Stimulated activated CD8-positive, alpha-beta memory T cell treated with anti-CD3 and anti-CD28 coated beads, Interleukin-4, amount 100 ng/mL, for 48 hours (primary cell): ENCODE results near the gene AKIP1.
"Not testable (repeated sequence)": the region's sequence is repeated elsewhere in the genome, so short reads cannot be mapped to it uniquely, and the experiment has no call there.

Experiments
- DNase-seq: peaks from one replicate; pipeline ENCODE4 v3.0.0-alpha.2; 2020

AKIP1 gene

GRCh38 chr11:8917157-8917825 is 6.3 kb downstream of the AKIP1 start:
- no peak for DNase-seq

DNA sequence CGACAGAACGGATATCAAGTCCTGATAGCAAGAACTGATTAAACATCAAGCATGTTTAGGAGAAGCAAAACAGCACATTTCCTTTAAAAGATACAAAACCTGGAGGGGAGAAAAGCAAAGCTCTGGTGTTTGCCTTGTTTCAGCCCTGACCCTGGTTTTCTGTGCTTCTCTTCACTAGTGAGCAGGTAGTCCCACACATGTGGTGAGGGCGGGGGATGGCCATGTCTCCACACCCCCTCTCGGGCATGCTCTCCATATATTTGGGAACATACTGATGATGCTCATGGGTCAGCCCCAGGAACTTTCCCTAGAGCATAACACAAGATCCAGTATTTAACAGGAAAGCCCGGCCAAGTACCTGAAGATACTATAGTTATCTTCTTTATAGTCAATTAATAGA is 11.7 kb downstream of the AKIP1 start:
- no peak for DNase-seq

GRCh38 chr11:8925711-8926110 is 14.7 kb downstream of the AKIP1 start:
- no peak for DNase-seq

- DNase-seq, result no peak
Measured at GRCh38 chr11:8926236-8926635, 15.2 kb downstream of the AKIP1 start.

DNA sequence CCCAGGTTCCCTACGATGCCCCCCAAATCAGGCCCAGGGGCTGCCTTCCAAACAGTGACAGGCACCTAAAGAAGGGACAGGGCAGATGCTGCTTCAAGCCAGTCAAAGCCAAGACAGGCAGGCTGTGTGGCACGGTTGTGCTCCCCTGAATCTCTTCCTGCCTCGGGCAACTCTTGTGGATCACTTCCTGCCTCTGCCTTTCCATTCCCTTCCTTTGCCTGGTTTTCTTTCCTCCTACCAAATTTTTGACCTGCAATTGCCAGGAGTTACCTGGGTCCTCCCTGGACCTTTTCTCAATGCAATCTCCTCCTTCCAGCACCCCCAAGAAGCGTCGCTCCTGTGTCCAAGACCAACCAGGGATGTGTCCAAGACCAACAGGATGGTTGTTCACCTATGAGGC is 16.2 kb downstream of the AKIP1 start:
- DNase-seq, result no peak

GRCh38 chr11:8928205-8928604 is 17.2 kb downstream of the AKIP1 start:
- no peak for DNase-seq

DNA sequence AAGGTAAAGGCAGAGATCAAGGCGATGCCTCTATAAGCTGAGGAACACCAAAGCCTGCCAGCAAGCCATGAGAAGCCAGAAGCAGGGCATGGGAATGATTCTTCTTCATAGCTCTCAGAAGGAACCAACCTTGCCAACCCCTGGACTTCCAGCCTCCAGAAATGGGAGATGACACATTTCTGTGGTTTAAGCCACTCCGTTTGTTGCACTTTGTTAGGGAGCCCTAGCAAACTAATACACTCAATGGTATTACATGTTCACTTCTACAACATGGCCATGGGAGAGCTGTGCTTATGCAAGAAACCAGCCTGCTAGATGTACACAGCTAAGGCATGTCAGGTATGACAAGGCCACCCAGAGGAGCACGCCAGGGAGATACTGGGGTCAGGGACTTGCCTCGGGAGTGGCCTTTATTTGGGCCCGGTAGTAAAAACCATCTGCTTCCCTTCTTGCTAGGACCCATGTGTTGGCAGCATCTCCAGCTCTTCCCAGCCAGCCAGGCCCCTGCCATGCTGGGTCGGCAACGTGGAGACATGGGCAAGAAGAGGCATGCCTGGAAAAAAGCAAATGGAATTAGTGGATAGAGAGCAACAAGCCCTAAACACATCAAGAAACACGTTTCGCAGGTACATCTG is 18.1 kb downstream of the AKIP1 start:
- DNase-seq, result no peak

DNA sequence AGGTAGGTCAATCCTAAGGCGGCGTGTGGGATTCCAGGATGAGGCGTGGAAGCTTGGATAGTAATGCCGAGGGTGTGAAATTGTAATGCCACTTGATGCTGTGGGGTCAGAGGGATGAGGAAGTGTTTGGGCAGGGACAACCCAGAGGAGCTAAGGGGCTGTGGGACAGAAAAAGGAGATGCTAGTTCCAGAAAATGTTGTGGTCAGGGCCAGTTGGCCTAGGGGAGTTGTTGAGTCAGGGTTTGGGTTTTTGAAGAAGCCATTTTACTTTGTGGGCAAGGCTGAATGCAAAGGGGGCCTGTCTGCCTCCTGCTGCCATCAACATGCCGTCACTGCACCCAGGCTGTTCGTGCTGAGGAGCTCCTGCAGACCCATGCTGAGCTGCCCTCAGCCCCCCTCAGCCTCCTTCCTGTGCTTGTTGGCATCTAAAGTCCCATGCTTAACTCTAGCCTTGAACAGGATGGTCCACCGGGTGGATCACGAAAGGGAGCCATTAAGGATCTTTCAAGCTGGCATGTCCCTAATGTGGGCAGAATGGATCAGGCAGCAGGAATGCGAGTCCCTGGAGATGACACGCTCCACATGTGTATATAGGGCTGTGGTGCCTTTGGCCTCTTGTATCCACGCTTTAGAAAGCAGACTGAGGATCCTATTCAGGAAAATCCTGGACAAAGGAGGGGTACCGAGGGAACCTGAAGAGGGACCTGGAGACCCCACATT is 19.6 kb downstream of the AKIP1 start:
- no peak for DNase-seq

DNA sequence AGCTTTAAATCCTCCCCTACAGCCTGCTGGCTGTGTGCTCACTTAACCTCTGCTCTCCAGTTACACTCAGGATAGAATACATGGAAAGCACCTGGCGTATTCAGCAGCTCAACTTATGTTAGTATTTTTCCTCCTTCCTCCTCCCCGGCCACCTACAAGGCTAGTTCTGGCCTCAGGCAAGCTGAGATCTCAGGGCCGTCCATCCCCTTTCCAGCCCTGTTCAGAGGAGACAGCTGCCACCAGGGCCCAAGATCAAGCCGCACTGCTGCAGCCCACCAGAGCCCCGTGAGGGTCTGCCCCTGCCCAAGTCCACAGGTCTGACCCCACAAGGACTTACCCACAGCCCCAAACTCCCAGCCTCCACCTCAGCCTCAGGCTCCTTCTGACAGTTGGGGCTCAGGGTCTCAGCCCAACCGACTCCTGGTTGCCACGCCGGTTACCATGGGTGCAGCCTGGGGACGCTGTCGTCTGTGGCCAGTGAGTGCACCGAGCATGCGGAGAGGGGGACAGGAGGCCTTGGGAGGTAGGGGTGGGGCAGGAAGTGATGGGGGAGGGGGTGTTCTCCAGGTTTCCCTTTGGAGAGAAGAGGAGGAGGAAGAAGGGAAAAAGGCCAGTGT is 21.7 kb downstream of the AKIP1 start, which contains the start of gene C11orf16:
Gene C11orf16 (minus strand): TSS at position 384 of the 617 bp plus-strand sequence. CDS start 639 bp downstream, outside the sequence.
- no peak for DNase-seq

GRCh38 chr11:8933931-8934330 is 22.9 kb downstream of the AKIP1 start:
- DNase-seq, result no peak

GRCh38 chr11:8934742-8935488 is 23.9 kb downstream of the AKIP1 start:
- no peak for DNase-seq

DNA sequence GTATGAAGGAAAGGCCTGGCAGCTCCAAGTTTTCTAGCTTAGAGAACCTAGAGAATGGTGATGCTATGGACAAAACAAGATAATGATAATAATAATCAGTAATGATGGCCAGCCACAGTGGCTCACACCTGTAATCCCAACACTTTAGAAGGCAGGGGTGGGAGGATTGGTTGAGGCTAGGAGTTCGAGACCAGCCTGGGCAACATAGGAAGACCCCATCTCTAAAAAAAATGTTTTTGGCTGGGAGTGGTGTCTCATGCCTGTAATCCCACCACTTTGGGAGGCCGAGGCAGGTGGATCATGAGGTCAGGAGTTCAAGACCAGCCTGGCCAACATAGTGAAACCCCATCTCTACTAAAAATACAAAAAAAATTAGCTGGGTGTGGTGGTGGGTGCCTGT is 24.8 kb downstream of the AKIP1 start:
- not testable (repeated sequence) for DNase-seq

DNA sequence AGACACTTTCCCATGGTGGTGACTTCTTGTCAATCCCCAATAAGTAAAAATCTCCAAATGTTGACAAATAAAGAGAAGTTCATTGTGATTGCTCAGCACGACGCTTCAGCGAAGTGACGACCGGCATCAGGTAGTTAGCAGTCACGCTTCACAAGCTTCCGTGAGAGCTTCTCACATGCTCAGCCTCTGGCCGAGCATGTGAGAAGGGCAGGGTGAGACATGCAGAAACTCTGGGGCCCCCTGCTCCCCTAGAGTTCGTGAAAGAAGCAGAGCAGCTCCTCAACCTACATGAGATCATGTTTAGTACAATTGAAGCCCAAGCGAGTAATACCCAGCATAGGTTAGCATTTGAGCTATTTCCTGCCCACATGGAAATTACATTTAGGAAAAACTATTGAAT is 26.2 kb downstream of the AKIP1 start:
- DNase-seq, result no peak

DNA sequence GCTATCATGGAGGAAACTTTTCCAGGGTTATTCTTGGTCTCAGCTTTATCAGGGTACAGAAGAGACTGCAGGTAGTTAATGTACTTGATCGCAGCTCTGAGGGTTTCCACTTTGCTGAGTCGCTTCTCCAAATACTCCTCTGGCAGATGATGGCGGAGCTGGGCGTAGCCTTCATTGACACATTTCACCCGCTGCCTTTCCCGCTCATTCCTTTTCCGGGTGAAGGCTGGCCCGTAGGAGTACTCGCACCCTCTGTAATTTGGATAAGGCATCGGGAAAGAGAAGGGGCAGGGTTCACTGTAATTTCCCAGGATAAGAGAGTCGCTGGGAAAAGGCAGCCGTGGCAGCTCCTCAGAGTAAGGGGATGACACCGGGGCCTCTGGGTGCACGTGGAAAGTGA is 26.7 kb downstream of the AKIP1 start:
- DNase-seq, result no peak

DNA sequence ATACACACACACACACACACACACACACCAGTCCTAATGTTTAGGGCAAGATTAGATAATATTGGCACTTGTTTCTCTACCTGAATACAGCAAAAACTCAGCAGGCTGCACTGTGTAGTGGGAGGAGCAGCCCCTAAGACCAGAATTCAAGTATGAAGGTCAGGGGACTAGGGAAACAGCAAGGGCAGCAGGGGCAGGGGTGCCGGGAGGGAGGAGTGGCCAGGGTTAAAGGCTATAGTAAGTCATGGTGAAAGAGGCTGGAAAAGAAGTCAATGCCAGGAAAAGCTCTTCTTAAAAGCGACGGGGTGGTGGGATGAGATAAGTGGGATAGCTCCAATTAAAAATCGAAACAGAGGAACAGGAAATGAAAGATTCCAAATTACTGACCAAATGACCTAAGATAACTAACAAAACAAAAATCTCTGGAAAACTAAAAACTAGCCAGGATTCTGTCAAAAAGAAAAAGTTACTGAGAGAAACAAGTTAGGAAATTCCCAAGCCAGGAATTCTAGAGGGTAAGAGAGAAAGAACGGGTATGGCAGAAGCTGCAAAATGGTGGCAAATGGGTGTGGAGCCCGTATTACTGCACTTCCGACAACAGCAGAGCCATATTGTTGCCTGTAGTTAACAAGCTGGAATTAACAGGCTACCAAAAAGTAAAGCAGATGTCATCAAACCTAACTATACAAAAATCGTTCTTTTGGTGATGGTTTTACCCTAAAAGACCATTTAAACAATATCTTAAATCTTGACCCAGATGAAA is 30.5 kb downstream of the AKIP1 start:
- DNase-seq, result no peak

- DNase-seq, result no peak
Measured at GRCh38 chr11:8942518-8943066, 31.6 kb downstream of the AKIP1 start, which contains the start of gene ASCL3. Gene ASCL3, minus strand, starts transcription at chr11:8943016. Its CDS starts 4,855 bp downstream, at chr11:8938161.

DNA sequence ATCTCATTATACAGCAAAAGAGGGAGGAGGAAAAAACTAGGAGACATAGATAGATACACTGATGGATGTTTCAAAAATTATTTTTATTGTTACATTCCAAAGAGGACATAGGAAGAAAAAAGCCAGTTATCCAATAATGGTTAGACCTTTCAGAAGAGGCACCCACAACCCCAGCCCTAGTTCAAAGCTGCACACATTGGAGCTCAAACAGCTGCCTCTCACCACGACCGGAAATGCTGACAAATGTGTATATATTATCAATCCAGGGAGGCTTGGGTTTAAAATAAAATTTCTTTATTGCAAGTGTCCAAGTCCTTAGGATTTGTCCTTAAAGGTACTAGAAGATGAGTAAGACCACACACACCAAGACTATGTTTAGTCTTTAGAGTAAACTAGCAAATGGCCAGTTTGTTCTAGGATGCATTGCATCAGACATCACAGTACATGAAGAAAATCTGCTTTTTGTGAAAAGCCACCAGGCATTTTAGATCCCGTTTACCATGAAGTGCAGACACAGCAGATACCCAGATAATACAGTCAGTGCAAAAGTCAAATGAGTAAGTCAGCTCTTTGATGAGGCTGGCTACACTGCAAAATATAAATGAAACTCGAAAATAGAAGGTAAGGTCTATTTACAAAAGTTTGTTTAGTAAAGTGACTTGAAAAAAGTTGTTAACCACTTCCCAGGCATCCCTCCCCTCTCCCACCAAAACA is 36.4 kb downstream of the AKIP1 start:
- no peak for DNase-seq

GRCh38 chr11:8948886-8949285 is 37.9 kb downstream of the AKIP1 start:
- DNase-seq, result no peak

DNA sequence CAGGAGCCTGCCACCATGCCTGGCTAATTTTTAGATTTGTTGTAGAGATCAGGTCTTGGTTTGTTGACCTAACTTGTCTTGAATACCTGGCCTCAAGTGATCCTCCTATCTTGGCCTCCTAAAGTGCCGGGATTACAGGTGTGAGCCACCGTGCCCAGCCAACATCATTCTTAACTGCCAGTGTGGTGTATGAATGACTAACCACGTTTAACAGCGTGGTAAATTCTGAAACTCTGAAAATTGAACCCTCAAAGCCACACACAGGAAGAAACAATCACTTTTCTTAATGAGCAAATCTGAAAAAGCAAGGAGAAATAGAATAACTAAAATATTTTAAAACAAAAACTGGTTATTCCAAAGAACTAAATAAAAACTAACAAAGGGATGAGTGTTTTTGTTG is 45.9 kb downstream of the AKIP1 start:
- DNase-seq, result no peak

DNA sequence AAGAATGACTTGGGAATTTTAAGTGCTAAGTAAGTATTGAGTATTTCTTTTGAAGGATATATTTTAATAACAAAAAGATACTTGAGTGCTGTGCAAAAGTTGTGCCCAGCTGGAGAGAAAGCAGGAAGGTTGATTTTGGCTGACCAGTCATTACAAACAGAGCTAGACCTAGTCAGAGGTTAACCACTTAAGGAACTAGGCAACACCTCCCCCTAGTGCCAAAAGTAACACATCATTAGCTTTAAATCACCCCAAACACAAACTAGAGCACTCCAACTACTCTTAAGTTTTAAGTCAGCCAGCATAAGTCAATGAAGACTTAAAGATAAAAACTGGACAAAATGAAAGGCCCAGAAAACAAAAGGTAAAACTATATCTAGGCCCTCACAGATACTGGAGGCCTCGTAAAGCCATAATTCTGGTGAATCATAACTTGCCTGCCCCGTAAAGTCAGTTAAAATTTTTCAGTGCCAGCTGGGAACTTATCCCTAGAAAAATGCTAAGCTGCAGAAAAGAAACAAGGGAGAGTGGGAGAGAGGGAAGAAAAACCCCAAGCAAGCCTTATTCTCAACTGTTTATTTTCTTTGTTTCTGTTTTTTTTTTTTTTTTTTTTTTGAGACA is 48.7 kb downstream of the AKIP1 start:
- DNase-seq, result no peak

DNA sequence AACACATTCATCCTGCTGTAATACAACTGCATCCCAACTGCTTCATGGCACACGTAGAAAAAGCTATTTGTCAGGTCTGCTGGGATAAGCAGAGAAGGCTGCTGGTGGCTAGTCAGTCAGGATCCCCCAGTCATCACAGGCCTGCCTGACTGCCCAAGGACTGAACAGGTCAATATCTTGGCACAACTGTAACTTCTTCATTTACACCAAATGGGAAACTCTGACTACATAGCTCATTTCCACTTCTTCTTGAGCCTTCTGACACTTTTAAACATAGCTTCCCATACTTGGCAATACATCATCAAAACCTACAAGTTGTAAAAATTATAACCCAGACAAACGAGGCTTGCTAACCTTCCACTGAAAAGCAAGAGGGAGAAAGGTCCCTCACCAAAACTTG is 50.4 kb downstream of the AKIP1 start:
- no peak for DNase-seq
